ENCODE measurements around the gene ACAT1.

ACAT1 gene

DNA sequence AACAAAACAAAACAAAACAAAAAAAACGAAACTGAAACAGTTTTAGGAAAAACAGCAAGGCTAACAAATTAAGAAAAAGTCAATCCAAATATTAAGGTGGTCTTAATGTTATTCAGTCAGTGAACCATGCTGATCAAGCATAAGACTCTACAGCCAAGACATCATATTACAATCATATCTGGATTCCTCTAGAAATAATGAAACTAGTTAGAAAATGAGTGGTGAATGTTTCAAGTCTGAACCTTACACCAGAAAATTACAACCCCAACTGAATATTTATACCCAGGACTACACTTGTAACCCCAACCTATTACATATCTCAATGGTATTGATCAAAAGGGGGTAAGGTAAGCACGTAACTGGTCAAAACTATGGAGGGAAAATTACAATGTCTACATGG lies 48.8 kb downstream of the ACAT1 start:
- DNase-seq (ENCODE audit: low read depth), result no peak
- H3K4me3 ChIP-seq (ENCODE audit: low read length), result no peak overlapping the region
- TF ChIP-seq, protein P1, sequence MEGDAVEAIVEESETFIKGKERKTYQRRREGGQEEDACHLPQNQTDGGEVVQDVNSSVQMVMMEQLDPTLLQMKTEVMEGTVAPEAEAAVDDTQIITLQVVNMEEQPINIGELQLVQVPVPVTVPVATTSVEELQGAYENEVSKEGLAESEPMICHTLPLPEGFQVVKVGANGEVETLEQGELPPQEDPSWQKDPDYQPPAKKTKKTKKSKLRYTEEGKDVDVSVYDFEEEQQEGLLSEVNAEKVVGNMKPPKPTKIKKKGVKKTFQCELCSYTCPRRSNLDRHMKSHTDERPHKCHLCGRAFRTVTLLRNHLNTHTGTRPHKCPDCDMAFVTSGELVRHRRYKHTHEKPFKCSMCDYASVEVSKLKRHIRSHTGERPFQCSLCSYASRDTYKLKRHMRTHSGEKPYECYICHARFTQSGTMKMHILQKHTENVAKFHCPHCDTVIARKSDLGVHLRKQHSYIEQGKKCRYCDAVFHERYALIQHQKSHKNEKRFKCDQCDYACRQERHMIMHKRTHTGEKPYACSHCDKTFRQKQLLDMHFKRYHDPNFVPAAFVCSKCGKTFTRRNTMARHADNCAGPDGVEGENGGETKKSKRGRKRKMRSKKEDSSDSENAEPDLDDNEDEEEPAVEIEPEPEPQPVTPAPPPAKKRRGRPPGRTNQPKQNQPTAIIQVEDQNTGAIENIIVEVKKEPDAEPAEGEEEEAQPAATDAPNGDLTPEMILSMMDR (IDR thresholded peaks at IDR 0.05; ENCODE audit: insufficient read depth, low read depth, low read length, missing control alignments), result no peak

- no peak overlapping the region for H3K4me3 ChIP-seq (ENCODE audit: low read length)
- TF ChIP-seq, protein P1 (IDR thresholded peaks at IDR 0.05; ENCODE audit: insufficient read depth, low read depth, low read length, missing control alignments), result no peak
- DNase-seq (ENCODE audit: low read depth), result no peak
Observed at GRCh38 chr11:108177570-108177969, 56.2 kb downstream of the ACAT1 start.

GRCh38 chr11:108193725-108194124 lies 72.4 kb downstream of the ACAT1 start:
- TF ChIP-seq, protein P1 (IDR thresholded peaks at IDR 0.05; ENCODE audit: insufficient read depth, low read depth, low read length, missing control alignments), result no peak
- no peak for DNase-seq (ENCODE audit: low read depth)
- no peak overlapping the region for H3K4me3 ChIP-seq (ENCODE audit: low read length)

DNA sequence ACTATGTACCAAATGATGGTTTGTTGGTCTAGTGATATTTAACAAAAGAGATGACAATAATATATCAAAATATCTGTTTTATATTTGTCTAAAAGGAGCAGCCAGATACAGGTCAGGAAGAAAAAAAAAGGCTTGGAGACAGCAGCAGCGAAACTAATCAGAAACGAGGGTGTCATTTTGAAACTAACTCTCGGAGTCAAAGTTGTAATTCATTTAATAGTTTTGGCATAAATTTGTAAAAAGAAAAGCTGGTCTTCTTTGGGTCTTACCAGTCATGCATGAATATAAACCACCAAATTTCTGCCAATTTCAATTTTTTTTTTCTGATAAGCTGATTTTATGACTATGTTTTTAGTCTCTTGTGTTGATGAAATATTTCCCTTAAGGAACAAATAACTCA lies 75.5 kb downstream of the ACAT1 start:
- H3K4me3 ChIP-seq (ENCODE audit: low read length), result no peak overlapping the region
- no peak for DNase-seq (ENCODE audit: low read depth)
- TF ChIP-seq, protein P1 (IDR thresholded peaks at IDR 0.05; ENCODE audit: insufficient read depth, low read depth, low read length, missing control alignments), result no peak

Measured in epithelial cell of esophagus (primary cell).